ENCODE measurements around the gene ALX3. TPM values are rescaled to one million over a fixed set of nuclear protein-coding genes. Genes with fewer than 3 reads are reported as not detected.

Gene ALX3
- total RNA-seq, 1 donor from 2014 or later: 2.8 TPM

DNA sequence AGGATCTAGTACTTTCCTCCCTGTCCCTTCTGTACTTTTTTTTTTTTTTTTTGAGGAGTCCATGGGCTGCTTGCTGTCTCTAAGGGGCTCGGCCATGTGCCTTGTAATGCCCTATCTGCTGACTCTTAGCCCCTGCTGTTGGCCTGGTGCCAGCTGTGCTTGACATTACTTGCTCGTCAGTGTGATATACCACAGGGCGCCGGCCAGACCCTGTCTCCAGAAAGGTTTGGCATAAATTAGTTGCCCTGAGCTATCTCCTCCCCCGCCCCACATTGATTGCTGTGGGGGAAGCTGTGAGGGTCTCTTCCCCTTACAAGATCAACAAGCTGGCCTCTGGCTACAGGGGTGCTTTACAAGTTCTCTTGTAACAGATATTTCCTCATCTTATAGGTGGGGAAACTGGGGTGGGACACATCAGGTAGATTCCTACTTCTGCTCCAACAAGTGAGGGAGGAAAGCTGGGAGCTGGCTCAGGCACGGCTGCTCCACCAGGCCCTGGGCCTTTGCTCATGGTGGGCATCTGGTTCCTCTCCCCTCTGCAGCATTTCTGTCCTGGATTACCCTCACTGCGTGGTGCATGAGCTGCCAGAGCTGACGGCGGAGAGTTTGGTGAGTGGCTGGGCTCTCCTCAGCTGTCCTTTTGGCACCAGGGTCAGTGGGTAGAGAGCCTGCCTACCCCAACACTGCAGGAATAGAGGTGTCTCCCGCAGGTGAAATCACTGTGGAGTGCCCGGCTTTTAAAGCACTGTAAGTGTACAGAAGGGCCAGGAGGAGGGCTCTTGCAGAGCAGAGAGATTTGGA, 20.5 kb downstream of the ALX3 start:
- no peak for DNase-seq (ENCODE audit: low spot score, unreplicated experiment)
- TF ChIP-seq CTCF (IDR thresholded peaks at IDR 0.05; ENCODE audit: unreplicated experiment): no peak
- Mint-ChIP-seq H3K27ac (no peak overlapping the region), H3K4me3 (ENCODE audit: low read depth) (no peak overlapping the region), H3K4me1 (ENCODE audit: low read depth) (peaks cover 4% of the 10 kb centered on the region), H3K27me3 (no peaks in the 10 kb centered on the region), H3K36me3 (ENCODE audit: insufficient read depth) (peaks cover 34% of the 10 kb centered on the region), H3K9me3 (ENCODE audit: low read depth) (no peaks in the 10 kb centered on the region)

- H3K4me3 Mint-ChIP-seq (ENCODE audit: low read depth): no peak overlapping the region
- H3K36me3 Mint-ChIP-seq (ENCODE audit: insufficient read depth): peaks cover 32% of the 10 kb centered on the region
- H3K27ac Mint-ChIP-seq: no peak overlapping the region
- no peak for DNase-seq (ENCODE audit: low spot score, unreplicated experiment)
- peaks cover 4% of the 10 kb centered on the region for H3K4me1 Mint-ChIP-seq (ENCODE audit: low read depth)
- no peaks in the 10 kb centered on the region for H3K27me3 Mint-ChIP-seq
- no peaks in the 10 kb centered on the region for H3K9me3 Mint-ChIP-seq (ENCODE audit: low read depth)
- no peak for TF ChIP-seq CTCF (IDR thresholded peaks at IDR 0.05; ENCODE audit: unreplicated experiment)
These were observed 21.4 kb downstream of the ALX3 start for GRCh38 chr1:110048923-110049601.

- Mint-ChIP-seq H3K4me3 (ENCODE audit: low read depth) (no peak overlapping the region), H3K4me1 (ENCODE audit: low read depth) (peaks cover 4% of the 10 kb centered on the region), H3K27me3 (no peaks in the 10 kb centered on the region), H3K27ac (no peak overlapping the region), H3K9me3 (ENCODE audit: low read depth) (no peaks in the 10 kb centered on the region), H3K36me3 (ENCODE audit: insufficient read depth) (peaks cover 30% of the 10 kb centered on the region)
- DNase-seq (ENCODE audit: low spot score, unreplicated experiment): no peak
- TF ChIP-seq CTCF (IDR thresholded peaks at IDR 0.05; ENCODE audit: unreplicated experiment): no peak
These were observed 22.2 kb downstream of the ALX3 start for GRCh38 chr1:110048240-110048639.

DNA sequence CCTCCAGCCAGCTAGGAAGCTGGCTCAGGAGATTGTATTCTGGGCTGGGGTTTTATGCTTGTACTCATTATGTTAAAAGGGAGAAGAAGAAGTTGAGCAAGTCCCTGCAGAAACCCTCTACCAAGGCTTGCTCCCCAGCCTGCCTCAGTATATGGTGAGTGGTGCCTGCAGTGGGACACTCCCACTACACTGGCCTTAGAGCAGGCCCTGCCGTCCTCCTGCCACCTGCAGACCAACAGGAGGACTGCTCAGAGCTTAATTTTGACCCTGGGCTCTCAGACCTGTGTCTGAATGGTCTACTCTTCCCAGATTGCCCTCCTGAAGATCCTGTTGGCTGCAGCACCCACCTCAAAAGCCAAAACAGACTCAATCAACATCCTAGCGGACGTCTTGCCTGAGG, 23.0 kb downstream of the ALX3 start:
- no peak for DNase-seq (ENCODE audit: low spot score, unreplicated experiment)
- H3K27ac Mint-ChIP-seq: no peak overlapping the region
- H3K36me3 Mint-ChIP-seq (ENCODE audit: insufficient read depth): peaks cover 30% of the 10 kb centered on the region
- H3K4me1 Mint-ChIP-seq (ENCODE audit: low read depth): peaks cover 4% of the 10 kb centered on the region
- no peak overlapping the region for H3K4me3 Mint-ChIP-seq (ENCODE audit: low read depth)
- TF ChIP-seq CTCF (IDR thresholded peaks at IDR 0.05; ENCODE audit: unreplicated experiment): no peak
- no peaks in the 10 kb centered on the region for H3K27me3 Mint-ChIP-seq
- no peaks in the 10 kb centered on the region for H3K9me3 Mint-ChIP-seq (ENCODE audit: low read depth)

- no peaks in the 10 kb centered on the region for H3K4me1 Mint-ChIP-seq (ENCODE audit: low read depth)
- no peak overlapping the region for H3K27ac Mint-ChIP-seq
- no peak for DNase-seq (ENCODE audit: low spot score, unreplicated experiment)
- no peak for TF ChIP-seq CTCF (IDR thresholded peaks at IDR 0.05; ENCODE audit: unreplicated experiment)
- H3K27me3 Mint-ChIP-seq: no peaks in the 10 kb centered on the region
- peaks cover 28% of the 10 kb centered on the region for H3K36me3 Mint-ChIP-seq (ENCODE audit: insufficient read depth)
- H3K4me3 Mint-ChIP-seq (ENCODE audit: low read depth): no peak overlapping the region
- no peaks in the 10 kb centered on the region for H3K9me3 Mint-ChIP-seq (ENCODE audit: low read depth)
These were observed 27.5 kb downstream of the ALX3 start for GRCh38 chr1:110043016-110043415.
